Measurements from ENCODE around the gene CDKN2D. TPM values are rescaled to one million over a fixed set of nuclear protein-coding genes. Genes with fewer than 3 reads are reported as not detected.
A peak's percentile ranks its signal among the peaks of the same experiment; 100 is the strongest.

Gene CDKN2D
- total and polyA plus RNA-seq, 2 of the 13 experiments (the other 11 are each of a cell fraction or from before 2014, with no cell fraction given) = 5.4 to 8.6 TPM

DNA sequence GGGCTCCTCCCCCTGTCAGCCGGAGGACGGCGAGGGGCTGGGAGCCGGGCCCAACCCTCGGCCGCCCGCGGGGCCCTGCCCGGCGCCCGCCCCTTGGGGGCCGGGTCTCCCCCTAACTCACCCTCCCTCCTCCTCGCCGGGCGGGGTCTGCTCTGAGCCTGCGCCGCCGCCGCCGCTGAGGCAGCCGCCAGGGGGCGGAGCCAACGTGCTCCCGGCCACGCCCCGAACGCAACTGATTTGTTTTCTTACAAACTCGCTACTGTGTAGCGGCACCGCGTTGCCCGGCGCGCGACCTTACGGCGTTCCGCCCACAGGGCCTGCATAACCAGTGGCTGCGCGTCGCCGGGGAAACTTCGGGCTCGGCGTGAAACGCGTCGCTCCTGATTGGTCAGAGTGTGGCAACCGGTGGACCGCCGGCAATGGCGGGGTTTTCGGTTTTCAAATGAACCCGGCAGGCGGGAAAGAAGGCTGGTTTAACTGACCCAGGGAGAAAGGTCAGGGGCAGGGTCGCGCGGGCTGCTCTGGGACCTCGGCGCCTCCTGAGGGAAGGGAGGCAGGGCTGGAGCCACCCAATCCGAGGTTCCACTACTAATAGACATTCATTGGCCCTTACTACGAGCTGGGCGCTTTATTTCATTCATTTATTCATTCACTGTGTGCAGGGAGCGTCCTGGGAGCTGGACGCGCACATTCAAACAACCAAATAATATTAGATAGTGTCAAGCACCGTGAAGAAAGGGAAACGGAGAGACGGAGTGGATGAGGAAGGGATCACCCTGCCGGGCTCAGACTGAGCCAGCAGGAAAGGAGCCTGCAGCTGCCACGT lies at the start of gene CDKN2D (continued):
- TF ChIP-seq ZNF75D (CRISPR knock-in tag; IDR thresholded peaks at IDR 0.05; ENCODE audit: borderline replicate concordance) = no peak
- TF ChIP-seq, protein P1, sequence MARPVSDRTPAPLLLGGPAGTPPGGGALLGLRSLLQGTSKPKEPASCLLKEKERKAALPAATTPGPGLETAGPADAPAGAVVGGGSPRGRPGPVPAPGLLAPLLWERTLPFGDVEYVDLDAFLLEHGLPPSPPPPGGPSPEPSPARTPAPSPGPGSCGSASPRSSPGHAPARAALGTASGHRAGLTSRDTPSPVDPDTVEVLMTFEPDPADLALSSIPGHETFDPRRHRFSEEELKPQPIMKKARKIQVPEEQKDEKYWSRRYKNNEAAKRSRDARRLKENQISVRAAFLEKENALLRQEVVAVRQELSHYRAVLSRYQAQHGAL (CRISPR knock-in tag; IDR thresholded peaks at IDR 0.05; ENCODE audit: not compliant biosample characterization) = no peak
- TF ChIP-seq CBX2 (IDR thresholded peaks at IDR 0.05; ENCODE audit: low read depth, low read length) = no peak
- no peak for TF ChIP-seq CBX2 (CRISPR knock-in tag; IDR thresholded peaks at IDR 0.05; ENCODE audit: low read depth)
- no peak for TF ChIP-seq HNRNPUL1 (IDR thresholded peaks at IDR 0.05; ENCODE audit: low read depth, low read length)
- no peak for TF ChIP-seq NFATC3 (CRISPR knock-in tag; IDR thresholded peaks at IDR 0.05)
- peak; percentile 99 for TF ChIP-seq ATF7-NPFF (CRISPR knock-in tag; IDR thresholded peaks at IDR 0.05; ENCODE audit: low read depth)
- TF ChIP-seq ZNF282 (IDR thresholded peaks at IDR 0.05; ENCODE audit: partially characterized antibody) = no peak
- TF ChIP-seq ZNF501 (CRISPR knock-in tag; IDR thresholded peaks at IDR 0.05) = peak; percentile 56; the same call in 1 of the 2 replicates
- no peak for TF ChIP-seq HNRNPH1 (optimal IDR thresholded peaks at IDR 0.05; ENCODE audit: low read depth, low read length)
- no peak for TF ChIP-seq NFIC (IDR thresholded peaks at IDR 0.05; ENCODE audit: low read length)

DNA sequence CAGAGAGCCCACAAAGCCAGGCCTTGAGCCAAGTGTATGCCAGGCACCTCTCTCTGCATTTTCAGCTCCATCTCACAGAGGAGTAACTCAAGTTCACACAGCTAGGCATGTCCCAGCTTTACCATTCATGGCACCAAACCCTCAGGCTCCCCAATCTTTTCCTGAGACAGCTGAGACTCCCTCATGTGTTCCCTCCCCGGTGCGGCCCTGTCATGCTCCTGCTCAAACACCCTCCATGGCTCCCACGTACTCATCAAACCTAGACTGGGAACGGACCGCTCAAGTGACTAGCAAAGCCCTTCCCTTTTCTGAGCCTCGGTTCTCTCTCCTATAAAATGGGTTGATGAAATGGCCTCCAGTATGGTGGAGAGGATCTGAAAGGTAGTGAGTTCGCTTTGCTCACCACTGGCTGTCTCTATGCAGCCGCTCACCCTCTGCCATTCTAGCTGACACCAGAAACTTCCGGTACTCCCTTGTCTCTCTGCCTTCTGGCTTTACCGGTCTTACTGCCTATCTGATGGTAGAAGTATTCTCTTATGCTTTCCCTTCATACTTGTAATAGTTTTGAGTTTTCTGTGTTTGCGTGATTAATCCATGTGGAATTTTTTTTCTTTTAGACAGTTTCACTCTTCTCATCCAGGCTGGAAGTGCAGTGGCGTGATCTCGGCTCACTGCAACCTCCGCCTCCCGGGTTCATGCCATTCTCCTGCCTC lies 48.8 kb upstream of the CDKN2D start:
- 86% methylated on average over 15 of the region's 15 CpGs for WGBS (ENCODE audit: low lambda C conversion rate)
- H3K36me3 ChIP-seq (replicated peaks in 1 of 2; ENCODE audit: control insufficient read depth in 1 of 2, insufficient read depth in 2 of 2, low read length in 2 of 2) = no peaks in the 10 kb centered on the region
- H3K4me2 ChIP-seq (ENCODE audit: low read depth, low read length) = no peak overlapping the region
- no peak overlapping the region for H3K4me3 ChIP-seq (replicated peaks in 1 of 3; ENCODE audit: insufficient read depth in 1 of 3, low read depth in 2 of 3, low read length in 3 of 3)
- H3K27ac ChIP-seq (ENCODE audit: extremely low read length, insufficient read depth, low read length) = no peak overlapping the region
- no peaks in the 10 kb centered on the region; a peak in 1 of 5 replicates for H3K27me3 ChIP-seq (ENCODE audit: control insufficient read depth in 1 of 2, insufficient read depth in 2 of 2, low read length in 2 of 2)
- no peaks in the 10 kb centered on the region for H3K79me2 ChIP-seq (ENCODE audit: insufficient read depth, low read length)
- ChIA-PET CTCF (ENCODE audit: low intra/inter-chr PET ratio, low total read pairs) (no interaction called here), POLR2A (no interaction called here)
- H3K4me1 ChIP-seq (ENCODE audit: insufficient read depth, low read length) = no peaks in the 10 kb centered on the region
- no peaks in the 10 kb centered on the region for H3K9me3 ChIP-seq (ENCODE audit: low read length)
- in situ Hi-C loops (cut with HindIII; ENCODE audit: extremely low pct_ligation_motif_present, low pct_unique_long_range_greater_than_20kb) = no loop called here
- no peak overlapping the region for H3K9ac ChIP-seq (ENCODE audit: insufficient read depth, low read depth, low read length)
- H4K20me1 ChIP-seq (ENCODE audit: insufficient read depth, low read length) = no peaks in the 10 kb centered on the region
- FAIRE-seq (no peak), DNase-seq (ENCODE audit: low spot score) (no peak), ATAC-seq (no peak)
- intact Hi-C loops (cut with micrococcal nuclease; ENCODE audit: unreplicated experiment) = no loop called here
- no TSS peak for BruUV-seq (replicated peaks)
- no peak overlapping the region for H2AFZ ChIP-seq (ENCODE audit: low read length)
- TF ChIP-seq ZNF629 (CRISPR knock-in tag; conservative IDR thresholded peaks at IDR 0.05) = peak; percentile 51; the same call in 1 of the 2 replicates
- TF ChIP-seq ZSCAN9 (CRISPR knock-in tag; IDR thresholded peaks at IDR 0.05; ENCODE audit: borderline replicate concordance) = no peak

All from HepG2 (cell line).